Esophagus (tissue), 2 donors: ENCODE results near the gene RAB6D. TPM values are rescaled to one million over a fixed set of nuclear protein-coding genes. Genes with fewer than 3 reads are reported as not detected.
"Not testable (repeated sequence)": the region's sequence is repeated elsewhere in the genome, so short reads cannot be mapped to it uniquely, and the experiment has no call there.

Experiments used
- H3K27ac ChIP-seq, 2 donors: one replicate each; pipeline ENCODE4 v1.5.1; 2013; ENCODE audit warnings: low read depth in 2 of 2, mild to moderate bottlenecking in 2 of 2, inconsistent platforms in 1 of 2, low read length in 1 of 2, moderate library complexity in 1 of 2
- H3K27me3 ChIP-seq, 2 donors: one replicate each; pipeline ENCODE4 v1.6.1; 2013; ENCODE audit warnings: low read length in 2 of 2, control low read depth in 1 of 2, mild to moderate bottlenecking in 1 of 2; ENCODE audit not compliant: insufficient read depth in 2 of 2, control insufficient read depth in 1 of 2
- H3K36me3 ChIP-seq, 2 donors: one replicate each; pipeline ENCODE4 v1.6.1; 2013; ENCODE audit warnings: low read length in 1 of 2; ENCODE audit not compliant: control insufficient read depth in 2 of 2, insufficient read depth in 2 of 2
- H3K4me1 ChIP-seq, 2 donors: one replicate each; pipeline ENCODE4 v1.6.1; 2013; ENCODE audit warnings: low read length in 1 of 2; ENCODE audit not compliant: control insufficient read depth in 2 of 2, insufficient read depth in 2 of 2
- H3K4me3 ChIP-seq, 2 donors: one replicate each; pipeline ENCODE4 v1.5.1; 2013; ENCODE audit warnings: low read length in 2 of 2, mild to moderate bottlenecking in 2 of 2, low read depth in 1 of 2, moderate library complexity in 1 of 2
- H3K9me3 ChIP-seq, 2 donors: one replicate each; pipeline ENCODE4 v1.6.1; 2013; ENCODE audit warnings: mild to moderate bottlenecking in 2 of 2, low read depth in 1 of 2, low read length in 1 of 2, moderate library complexity in 1 of 2; ENCODE audit not compliant: control insufficient read depth in 2 of 2, insufficient read depth in 1 of 2
- whole genome bisulfite sequencing, 2 donors: extraction: QIAGEN DNeasy Blood & Tissue Kit; methylation state at CpG; one replicate each; pipeline ENCODE4 v1.1.7; 2013; 5-methylcytosine and 5-hydroxymethylcytosine counted together
- polyA plus RNA-seq, 2 donors: library from polyadenylated mRNA; stranded (reverse); fragments of 200-250 nt; gene quantifications; one replicate each; pipeline ENCODE4 v1.2.3, GENCODE V29; 2013
- donor health status: healthy with polysubstance abuse.
- donor health status: Bipolar disorder and iron deficiency.

The RAB6D gene
- polyA plus RNA-seq, 2 donors: 0.02 TPM; not detected in 1

DNA sequence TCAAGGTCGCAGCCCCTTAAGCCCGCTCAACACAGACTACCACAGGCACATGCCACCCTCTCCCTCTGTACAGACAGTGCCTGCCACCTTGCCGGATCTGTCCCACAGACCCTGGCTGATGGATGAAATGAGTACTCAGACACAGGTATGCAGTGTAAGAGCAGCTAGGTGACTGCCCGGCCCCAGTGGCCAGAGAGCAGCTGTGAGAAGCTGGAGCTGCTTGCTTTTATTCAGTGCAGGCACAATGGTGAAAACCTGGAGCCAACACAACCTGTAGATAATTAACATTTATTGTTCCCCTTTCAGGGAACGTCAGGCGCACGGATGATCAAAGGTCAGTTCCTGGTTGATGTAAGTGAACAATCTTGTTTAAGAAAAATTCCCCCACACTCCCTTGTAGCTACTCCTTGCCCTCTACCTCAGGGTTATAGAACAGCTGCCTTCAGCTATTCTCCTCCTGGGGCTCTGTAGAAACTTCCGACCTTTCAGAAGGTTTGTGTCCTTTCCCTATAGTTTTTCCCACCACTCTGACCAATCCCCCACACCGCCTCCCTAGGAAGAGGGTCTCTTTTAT, 4.6 kb upstream of the RAB6D start:
- not testable (repeated sequence) for H3K4me3 ChIP-seq, H3K4me1 ChIP-seq, H3K9me3 ChIP-seq, H3K36me3 ChIP-seq, H3K27me3 ChIP-seq, H3K27ac ChIP-seq
- 85 to 92% methylated on average over 3 to 8 of the region's 9 CpGs for whole genome bisulfite sequencing, 2 donors

DNA sequence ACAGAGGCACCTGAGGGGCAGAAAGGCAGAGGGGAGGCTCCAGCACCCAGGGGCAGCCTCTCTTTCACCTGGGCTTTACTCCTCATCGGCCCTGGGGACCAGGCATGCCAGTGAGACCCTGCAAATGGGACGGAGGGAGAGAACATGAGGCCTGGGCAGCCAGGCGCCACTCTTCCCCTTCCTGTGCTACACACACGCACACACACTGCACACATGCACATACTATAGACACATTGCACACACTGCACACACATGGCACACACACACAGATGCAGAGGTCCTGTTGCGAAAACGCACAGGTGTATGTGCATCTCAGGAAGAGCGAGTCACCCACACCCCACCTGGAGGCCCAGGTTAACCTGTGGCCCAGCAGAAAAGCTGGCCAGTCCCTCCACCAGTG, 3.4 kb upstream of the RAB6D start:
- Histone ChIP-seq H3K27me3 (peaks cover 0 to 5% of the 10 kb centered on the region in 2 donors), H3K9me3 (no peaks in the 10 kb centered on the region), H3K36me3 (no peaks in the 10 kb centered on the region), H3K4me1 (no peaks in the 10 kb centered on the region), H3K4me3 (no peak overlapping the region), H3K27ac (no peak overlapping the region)
- WGBS, 2 donors: 87 to 88% methylated on average over 7 of the region's 7 CpGs

GRCh38 chr2:131366643-131367042, 2.7 kb upstream of the RAB6D start:
- Histone ChIP-seq H3K36me3 (no peaks in the 10 kb centered on the region), H3K4me3 (no peak overlapping the region), H3K9me3 (no peaks in the 10 kb centered on the region), H3K27me3 (peaks cover 0 to 5% of the 10 kb centered on the region in 2 donors), H3K27ac (no peak overlapping the region), H3K4me1 (no peaks in the 10 kb centered on the region)
- 62 to 86% methylated on average over 6 of the region's 6 CpGs for WGBS, 2 donors

- H3K4me1 ChIP-seq: no peaks in the 10 kb centered on the region
- no peaks in the 10 kb centered on the region for H3K36me3 ChIP-seq
- H3K9me3 ChIP-seq: no peaks in the 10 kb centered on the region
- H3K27me3 ChIP-seq: peaks cover 0 to 5% of the 10 kb centered on the region in 2 donors
- H3K27ac ChIP-seq: no peak overlapping the region
- 89 to 91% methylated on average over 6 of the region's 6 CpGs for WGBS, 2 donors
- no peak overlapping the region for H3K4me3 ChIP-seq
These were observed 1.5 kb upstream of the RAB6D start for GRCh38 chr2:131365452-131365851.

DNA sequence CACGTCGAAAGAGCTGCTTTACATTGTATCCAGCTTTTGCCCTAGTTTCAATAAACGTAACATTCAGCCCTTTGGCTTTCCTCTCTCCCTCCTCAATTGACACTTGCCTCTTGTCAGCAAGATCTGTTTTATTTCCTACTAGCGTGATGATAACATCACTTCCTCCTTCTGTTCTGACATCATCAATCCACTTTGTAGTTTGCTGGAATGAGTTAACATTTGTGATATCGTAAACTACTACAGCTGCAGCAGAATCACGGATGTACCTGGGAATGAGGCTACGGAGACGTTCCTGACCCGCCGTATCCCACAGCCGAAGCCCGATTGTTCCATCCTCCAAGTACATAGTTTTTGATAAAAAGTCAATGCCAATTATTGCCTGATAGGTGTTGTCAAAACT, 755 bp downstream of the RAB6D start:
- H3K9me3 ChIP-seq, H3K27me3 ChIP-seq, H3K36me3 ChIP-seq, H3K27ac ChIP-seq, H3K4me1 ChIP-seq, H3K4me3 ChIP-seq: not testable (repeated sequence)
- 0 to 4% methylated on average over 3 of the region's 12 CpGs for WGBS, 2 donors

DNA sequence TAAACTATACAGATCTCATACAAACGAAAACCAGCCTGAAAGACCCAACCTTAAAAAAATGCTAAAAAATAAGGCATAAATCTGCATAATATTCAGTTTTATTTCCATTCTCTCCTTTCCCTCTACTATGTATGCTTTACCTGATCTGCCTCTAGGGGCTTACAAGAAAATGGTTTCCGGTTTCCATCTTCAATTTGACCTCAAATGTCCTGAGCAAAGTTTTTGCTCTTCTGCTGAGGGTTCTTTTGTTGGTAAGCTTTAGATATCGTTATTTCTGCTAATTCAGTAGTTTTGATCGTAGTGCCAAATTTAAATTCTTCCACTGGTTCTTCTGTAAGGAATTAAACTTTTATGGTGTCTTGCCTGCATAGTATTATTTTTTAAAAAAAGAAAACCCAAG, 2.2 kb downstream of the RAB6D start:
- 64 to 66% methylated on average over 4 of the region's 4 CpGs for WGBS, 2 donors

DNA sequence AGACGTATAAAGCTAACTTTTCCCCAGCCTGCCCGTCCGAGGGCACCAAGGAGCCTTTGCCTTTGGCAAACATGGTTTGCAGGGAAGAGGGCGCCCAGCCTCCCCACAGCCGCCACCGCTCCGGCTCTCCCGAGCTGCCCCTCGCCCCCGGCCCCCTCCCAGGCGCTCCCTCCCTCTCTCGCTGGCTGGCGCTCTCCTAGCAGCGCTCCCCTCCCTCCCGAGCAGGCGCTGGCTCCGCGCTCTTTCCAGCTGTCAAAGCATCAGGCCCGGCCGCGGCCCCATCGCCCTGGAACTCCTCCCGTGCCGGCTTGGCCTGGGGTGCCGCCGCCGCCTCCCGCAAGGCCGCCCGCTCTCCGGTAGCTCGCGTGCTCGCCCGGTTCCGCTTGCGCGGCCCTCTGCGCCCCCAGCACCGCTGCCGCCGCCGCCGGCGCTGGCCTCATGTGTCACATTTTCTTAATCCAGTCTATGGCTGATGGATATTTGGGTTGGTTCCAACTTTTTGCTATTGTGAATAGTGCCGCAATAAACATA, 10.7 kb downstream of the RAB6D start:
- not testable (repeated sequence) for H3K36me3 ChIP-seq, H3K27me3 ChIP-seq, H3K27ac ChIP-seq, H3K9me3 ChIP-seq, H3K4me3 ChIP-seq, H3K4me1 ChIP-seq
- 9 to 18% methylated on average over 5 to 27 of the region's 46 CpGs for WGBS, 2 donors

More for the DNA sequence above, 2.2 kb downstream of the RAB6D start:
- not testable (repeated sequence) for H3K27me3 ChIP-seq, H3K9me3 ChIP-seq, H3K36me3 ChIP-seq, H3K4me1 ChIP-seq, H3K4me3 ChIP-seq, H3K27ac ChIP-seq

DNA sequence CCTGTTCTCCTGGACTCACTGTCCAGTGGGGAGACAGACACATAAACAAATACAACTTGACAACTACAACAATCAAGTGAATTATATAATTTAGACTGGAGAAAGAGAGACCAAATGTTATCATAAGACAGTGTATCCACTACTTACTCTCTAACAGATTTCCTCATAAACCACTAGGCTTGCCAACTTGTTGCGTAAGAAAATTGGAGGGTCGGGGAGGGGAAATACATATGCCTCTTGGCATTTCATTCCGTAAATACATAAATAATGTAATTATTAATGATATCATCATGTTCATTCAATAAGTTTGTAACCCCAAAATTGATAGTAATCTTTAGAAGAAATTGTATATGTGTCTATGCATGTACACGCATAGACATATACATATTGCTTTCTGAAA, 14.9 kb downstream of the RAB6D start:
- Histone ChIP-seq H3K27ac (no peak overlapping the region), H3K9me3 (no peaks in the 10 kb centered on the region), H3K4me1 (no peaks in the 10 kb centered on the region), H3K4me3 (no peak overlapping the region), H3K36me3 (no peaks in the 10 kb centered on the region), H3K27me3 (no peaks in the 10 kb centered on the region)
- WGBS, 2 donors: 65 to 74% methylated on average over 4 of the region's 4 CpGs

GRCh38 chr2:131347035-131347434, 16.9 kb downstream of the RAB6D start:
- H3K36me3 ChIP-seq, H3K4me1 ChIP-seq, H3K27ac ChIP-seq, H3K27me3 ChIP-seq, H3K9me3 ChIP-seq, H3K4me3 ChIP-seq: not testable (repeated sequence)
- WGBS, 2 donors: 75 to 82% methylated on average over 7 of the region's 7 CpGs

GRCh38 chr2:131339307-131339706, 24.7 kb downstream of the RAB6D start:
- not testable (repeated sequence) for H3K9me3 ChIP-seq, H3K27me3 ChIP-seq, H3K27ac ChIP-seq, H3K4me3 ChIP-seq, H3K36me3 ChIP-seq, H3K4me1 ChIP-seq
- 75 to 79% methylated on average over 1 of the region's 1 CpG for WGBS, 2 donors
